ENCODE results near the gene TBC1D13.
"Not testable (repeated sequence)": the region's sequence is repeated elsewhere in the genome, so short reads cannot be mapped to it uniquely, and the experiment has no call there.

TBC1D13 gene

DNA sequence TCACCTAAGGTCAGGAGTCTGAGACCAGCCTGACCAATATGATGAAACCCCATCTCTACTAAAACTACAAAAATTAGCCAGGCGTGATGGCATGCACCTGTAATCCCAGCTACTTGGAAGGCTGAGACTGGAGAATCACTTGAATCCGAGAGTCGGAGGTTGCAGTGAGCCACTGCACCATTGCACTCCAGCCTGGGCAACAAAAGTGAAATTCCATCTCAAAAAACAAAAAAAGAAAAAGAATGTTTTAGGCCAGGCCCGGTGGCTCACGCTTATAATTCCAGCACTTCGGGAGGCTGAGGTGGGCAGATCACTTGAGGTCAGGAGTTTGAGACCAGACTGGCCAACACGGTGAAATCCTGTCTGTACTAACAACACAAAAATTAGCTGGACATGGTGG lies 71.4 kb downstream of the TBC1D13 start:
- H3K9me3 ChIP-seq (ENCODE audit: control insufficient read depth, insufficient read depth, low read length); H3K9me2 ChIP-seq (replicated peaks; ENCODE audit: control insufficient read depth, low read length); H3F3A ChIP-seq (ENCODE audit: control insufficient read depth, insufficient read depth); H3K4me3 ChIP-seq (ENCODE audit: low read length); H3K27me3 ChIP-seq (ENCODE audit: control insufficient read depth, low read length); H3K4me1 ChIP-seq (ENCODE audit: control insufficient read depth, low read length); H4K20me1 ChIP-seq (ENCODE audit: control insufficient read depth, insufficient read depth, low read depth, low read length); H3K36me3 ChIP-seq (ENCODE audit: control insufficient read depth, low read length); H3K27ac ChIP-seq (ENCODE audit: low read depth, low read length); H3K4me2 ChIP-seq (ENCODE audit: low read length): not testable (repeated sequence)
- H3K79me2 ChIP-seq (ENCODE audit: control insufficient read depth, low read length), result peaks cover 28% of the 10 kb centered on the region
